Measurements from ENCODE around the gene MGAT5. TPM values are rescaled to one million over a fixed set of nuclear protein-coding genes. Genes with fewer than 3 reads are reported as not detected.
A peak's percentile ranks its signal among the peaks of the same experiment; 100 is the strongest.

Gene MGAT5
- total RNA-seq, 1 donor, result 17.0 TPM

- DNase-seq (ENCODE audit: low read depth in 2 of 3, low spot score in 2 of 3), result no peak
These were observed 23.0 kb upstream of the MGAT5 start for GRCh38 chr2:134230885-134231284.

- no peak for DNase-seq (ENCODE audit: low read depth in 2 of 3, low spot score in 2 of 3)
These were observed 22.4 kb upstream of the MGAT5 start for GRCh38 chr2:134231301-134231964.

- no peak for DNase-seq (ENCODE audit: low read depth in 2 of 3, low spot score in 2 of 3)
These were observed 21.9 kb upstream of the MGAT5 start for GRCh38 chr2:134231965-134232340.

- DNase-seq (ENCODE audit: low read depth in 2 of 3, low spot score in 2 of 3), result peak in 1 of 3 donors; percentile 13
These were observed 21.4 kb upstream of the MGAT5 start for GRCh38 chr2:134232461-134232860.

- DNase-seq (ENCODE audit: low read depth in 2 of 3, low spot score in 2 of 3), result peak in 2 of 3 donors; percentile 19 to 56
These were observed 20.8 kb upstream of the MGAT5 start for GRCh38 chr2:134232868-134233727.

- DNase-seq (ENCODE audit: low read depth in 2 of 3, low spot score in 2 of 3), result peak in 1 of 3 donors; percentile 32
These were observed 20.1 kb upstream of the MGAT5 start for GRCh38 chr2:134233728-134234136.

GRCh38 chr2:134234535-134234934 lies 19.3 kb upstream of the MGAT5 start:
- no peak for DNase-seq (ENCODE audit: low read depth in 2 of 3, low spot score in 2 of 3)

- DNase-seq (ENCODE audit: low read depth in 2 of 3, low spot score in 2 of 3), result no peak
These were observed 18.2 kb upstream of the MGAT5 start for GRCh38 chr2:134235510-134236144.

- no peak for DNase-seq (ENCODE audit: low read depth in 2 of 3, low spot score in 2 of 3)
These were observed 15.5 kb upstream of the MGAT5 start for GRCh38 chr2:134238371-134238770.

- no peak for DNase-seq (ENCODE audit: low read depth in 2 of 3, low spot score in 2 of 3)
These were observed 13.8 kb upstream of the MGAT5 start for GRCh38 chr2:134240061-134240460.

GRCh38 chr2:134241911-134242310 lies 12.0 kb upstream of the MGAT5 start:
- no peak for DNase-seq (ENCODE audit: low read depth in 2 of 3, low spot score in 2 of 3)

- DNase-seq (ENCODE audit: low read depth in 2 of 3, low spot score in 2 of 3), result no peak
These were observed 10.6 kb upstream of the MGAT5 start for GRCh38 chr2:134243244-134243643.

- no peak for DNase-seq (ENCODE audit: low read depth in 2 of 3, low spot score in 2 of 3)
These were observed 9.8 kb upstream of the MGAT5 start for GRCh38 chr2:134244086-134244485.

GRCh38 chr2:134244587-134244986 lies 9.3 kb upstream of the MGAT5 start:
- no peak for DNase-seq (ENCODE audit: low read depth in 2 of 3, low spot score in 2 of 3)

- DNase-seq (ENCODE audit: low read depth in 2 of 3, low spot score in 2 of 3), result peak; percentile 29 to 91 (median 72)
These were observed 8.4 kb upstream of the MGAT5 start for GRCh38 chr2:134245340-134245984.

- DNase-seq (ENCODE audit: low read depth in 2 of 3, low spot score in 2 of 3), result no peak
These were observed 7.6 kb upstream of the MGAT5 start for GRCh38 chr2:134246154-134246874.

- no peak for DNase-seq (ENCODE audit: low read depth in 2 of 3, low spot score in 2 of 3)
These were observed 6.2 kb upstream of the MGAT5 start for GRCh38 chr2:134247679-134248078.

- no peak for DNase-seq (ENCODE audit: low read depth in 2 of 3, low spot score in 2 of 3)
These were observed 5.0 kb upstream of the MGAT5 start for GRCh38 chr2:134248913-134249312.

- no peak for DNase-seq (ENCODE audit: low read depth in 2 of 3, low spot score in 2 of 3)
These were observed 4.1 kb upstream of the MGAT5 start for GRCh38 chr2:134249755-134250154.

GRCh38 chr2:134250840-134251461 lies 2.9 kb upstream of the MGAT5 start:
- peak in 1 of 3 donors; percentile 37 for DNase-seq (ENCODE audit: low read depth in 2 of 3, low spot score in 2 of 3)

Data from hematopoietic multipotent progenitor cell (in vitro differentiated cells).